WTC11 (cell line): Measurements from ENCODE around the gene NUDT8. TPM values are rescaled to one million over a fixed set of nuclear protein-coding genes. Genes with fewer than 3 reads are reported as not detected.

Source experiments
- ATAC-seq: fragments of 200-7000 bp; cut with Tn5 transposase; 2 replicates; pipeline ENCODE4 v1.10.0; 2021; ENCODE audit warnings: mild to moderate bottlenecking, moderate library complexity
- CTCF ChIA-PET: fragments of 300-600 bp; sonication (Branson Sonifier 250); formaldehyde crosslinking; loops from one replicate; lab custom pipeline; 2021; ENCODE audit warnings: antibody characterized with exemption; lab: Charles Lee
- POLR2A ChIA-PET: fragments of 350-600 bp; sonication (Branson Sonifier 250); formaldehyde crosslinking; loops from one replicate; lab custom pipeline; 2021; ENCODE audit warnings: antibody characterized with exemption; lab: Charles Lee
- DNase-seq: peaks from one replicate; pipeline ENCODE4 v3.0.0; 2021; ENCODE audit warnings: low spot score
- H3K27ac Mint-ChIP-seq: 2 replicates; pipeline ENCODE4 v1.8.0; 2021; ENCODE audit warnings: mixed read lengths
- H3K27me3 Mint-ChIP-seq: 2 replicates; pipeline ENCODE4 v1.8.0; 2021; ENCODE audit warnings: low read depth, mild to moderate bottlenecking, moderate library complexity, mixed read lengths
- H3K36me3 Mint-ChIP-seq: 2 replicates; pipeline ENCODE4 v1.8.0; 2021; ENCODE audit warnings: mixed read lengths
- H3K4me1 Mint-ChIP-seq: 2 replicates; pipeline ENCODE4 v1.8.0; 2022; ENCODE audit warnings: mixed read lengths
- H3K4me3 Mint-ChIP-seq: 2 replicates; pipeline ENCODE4 v1.8.0; 2021; ENCODE audit warnings: mild to moderate bottlenecking, moderate library complexity, mixed read lengths
- H3K9me3 Mint-ChIP-seq: 2 replicates; pipeline ENCODE4 v1.8.0; 2021; ENCODE audit warnings: mixed read lengths
- AR ChIP-seq: fragments of 250-450 bp; sonication (Bioruptor Pico); IDR thresholded peaks from 2 replicates; pipeline ENCODE4 v1.9.0; 2021; ENCODE audit warnings: mild to moderate bottlenecking
- ATF6 ChIP-seq: sonication (generic); formaldehyde crosslinking; IDR thresholded peaks from 2 replicates; pipeline ENCODE4 v1.8.1; 2023; ENCODE audit warnings: mild to moderate bottlenecking, missing genetic modification reagents
- CREB1 ChIP-seq: sonication (generic); formaldehyde crosslinking; IDR thresholded peaks from 2 replicates; pipeline ENCODE4 v1.8.0; 2023; ENCODE audit warnings: mild to moderate bottlenecking, missing genetic modification reagents
- CREM ChIP-seq: sonication (generic); formaldehyde crosslinking; IDR thresholded peaks from 2 replicates; pipeline ENCODE4 v1.8.1; 2022; ENCODE audit warnings: mild to moderate bottlenecking, missing genetic modification reagents, moderate library complexity
- E2F1 ChIP-seq: sonication (generic); formaldehyde crosslinking; IDR thresholded peaks from 2 replicates; pipeline ENCODE4 v1.8.0; 2022; ENCODE audit warnings: mild to moderate bottlenecking, missing genetic modification reagents
- ELF4 ChIP-seq: sonication (generic); formaldehyde crosslinking; IDR thresholded peaks from 2 replicates; pipeline ENCODE4 v1.8.1; 2022; ENCODE audit warnings: low read depth, mild to moderate bottlenecking, moderate library complexity, missing genetic modification reagents
- EMX1 ChIP-seq: fragments of 250-450 bp; sonication (Bioruptor Pico); IDR thresholded peaks from 2 replicates; pipeline ENCODE4 v1.8.0; 2021; ENCODE audit warnings: mild to moderate bottlenecking
- FOXK1 ChIP-seq: sonication (generic); formaldehyde crosslinking; IDR thresholded peaks from 2 replicates; pipeline ENCODE4 v1.8.0; 2022; ENCODE audit warnings: mild to moderate bottlenecking, moderate library complexity, missing genetic modification reagents
- GRHL2 ChIP-seq: fragments of 250-450 bp; sonication (Bioruptor Pico); IDR thresholded peaks from 2 replicates; pipeline ENCODE4 v1.8.0; 2022; ENCODE audit warnings: mild to moderate bottlenecking, moderate library complexity; ENCODE audit not compliant: insufficient replicate concordance, severe bottlenecking
- JUN ChIP-seq: sonication (generic); formaldehyde crosslinking; IDR thresholded peaks from 2 replicates; pipeline ENCODE4 v1.8.0; 2023; ENCODE audit warnings: mild to moderate bottlenecking, missing genetic modification reagents
- MAX ChIP-seq: sonication (generic); formaldehyde crosslinking; IDR thresholded peaks from 2 replicates; pipeline ENCODE4 v1.8.0; 2022; ENCODE audit warnings: mild to moderate bottlenecking, missing genetic modification reagents
- SMAD3 ChIP-seq: sonication (generic); formaldehyde crosslinking; IDR thresholded peaks from 2 replicates; pipeline ENCODE4 v1.8.0; 2022; ENCODE audit warnings: missing genetic modification reagents, mild to moderate bottlenecking, borderline replicate concordance
- SMAD4 ChIP-seq: sonication (generic); formaldehyde crosslinking; IDR thresholded peaks from 2 replicates; pipeline ENCODE4 v1.8.0; 2022; ENCODE audit warnings: mild to moderate bottlenecking, missing genetic modification reagents
- STAT6 ChIP-seq: sonication (generic); formaldehyde crosslinking; conservative IDR thresholded peaks from 2 replicates; pipeline ENCODE4 v1.8.1; 2023; ENCODE audit warnings: mild to moderate bottlenecking, low read depth, missing genetic modification reagents, moderate library complexity
- ZNF121 ChIP-seq: sonication (generic); formaldehyde crosslinking; IDR thresholded peaks from 2 replicates; pipeline ENCODE4 v1.8.0; 2023; ENCODE audit warnings: missing genetic modification reagents
- ZNF138 ChIP-seq: sonication (generic); formaldehyde crosslinking; conservative IDR thresholded peaks from 2 replicates; pipeline ENCODE4 v1.8.1; 2022; ENCODE audit warnings: mild to moderate bottlenecking, moderate library complexity, missing genetic modification reagents
- ZNF219 ChIP-seq: sonication (generic); formaldehyde crosslinking; IDR thresholded peaks from 2 replicates; pipeline ENCODE4 v1.8.0; 2023; ENCODE audit warnings: missing genetic modification reagents, mild to moderate bottlenecking, borderline replicate concordance
- ZNF263 ChIP-seq: sonication (generic); formaldehyde crosslinking; IDR thresholded peaks from 2 replicates; pipeline ENCODE4 v1.8.1; 2022; ENCODE audit warnings: low read depth, mild to moderate bottlenecking, moderate library complexity, missing genetic modification reagents
- ZNF317 ChIP-seq: sonication (generic); formaldehyde crosslinking; IDR thresholded peaks from 2 replicates; pipeline ENCODE4 v1.8.1; 2023; ENCODE audit warnings: low read depth, mild to moderate bottlenecking, moderate library complexity, missing genetic modification reagents, borderline replicate concordance
- ZNF423 ChIP-seq: fragments of 250-450 bp; sonication (Bioruptor Pico); IDR thresholded peaks from 2 replicates; pipeline ENCODE4 v2.1.2; 2022; ENCODE audit warnings: mild to moderate bottlenecking, moderate library complexity
- total RNA-seq: library from RNA; stranded (reverse); gene quantifications from 3 replicates; pipeline ENCODE4 v1.2.3, GENCODE V29; 2021

The NUDT8 gene
- total RNA-seq, 1 experiment from 2014 or later: 8.3 TPM

- no peak for TF ChIP-seq STAT6 (CRISPR knock-in tag)
- no peak for TF ChIP-seq ZNF121 (CRISPR knock-in tag)
- no peak for TF ChIP-seq FOXK1 (CRISPR knock-in tag)
- TF ChIP-seq ELF4 (CRISPR knock-in tag): no peak
- no peak for TF ChIP-seq ZNF423 (CRISPR knock-in tag)
- TF ChIP-seq GRHL2 (CRISPR knock-in tag): no peak
- no peak for TF ChIP-seq AR (CRISPR knock-in tag)
- no peak for TF ChIP-seq JUN (CRISPR knock-in tag)
- no peak for TF ChIP-seq ZNF219 (CRISPR knock-in tag)
- TF ChIP-seq ZNF317 (CRISPR knock-in tag): no peak
Measured at GRCh38 chr11:67633758-67634365, 4.1 kb upstream of the NUDT8 start (continued).

GRCh38 chr11:67632982-67633755 is 3.4 kb upstream of the NUDT8 start:
- Mint-ChIP-seq H3K27me3 (no peaks in the 10 kb centered on the region; the same call in 1 of the 2 replicates), H3K36me3 (no peaks in the 10 kb centered on the region), H3K9me3 (no peaks in the 10 kb centered on the region), H3K4me1 (peaks cover 22% of the 10 kb centered on the region), H3K27ac (no peak overlapping the region), H3K4me3 (no peak overlapping the region)
- ChIA-PET CTCF (interaction anchor here (1.0 to 1.1 kb wide), 2 partner anchors 19 to 20 kb away, joined by 3 to 4 read pairs; no protein-coding TSS in a partner anchor), POLR2A (no interaction called here)
- no peak for ATAC-seq
- no peak for TF ChIP-seq SMAD4
- TF ChIP-seq ATF6 (CRISPR knock-in tag): no peak
- no peak for TF ChIP-seq EMX1 (CRISPR knock-in tag)
- TF ChIP-seq CREM: no peak
- TF ChIP-seq ZNF423 (CRISPR knock-in tag): no peak
- TF ChIP-seq ZNF138 (CRISPR knock-in tag): no peak
- TF ChIP-seq CREB1 (CRISPR knock-in tag): no peak
- TF ChIP-seq SMAD3 (CRISPR knock-in tag): no peak
- no peak for TF ChIP-seq E2F1
- no peak for TF ChIP-seq ZNF263
- no peak for TF ChIP-seq MAX (CRISPR knock-in tag)
- DNase-seq: peak; percentile 9
